Keratinocyte (primary cell): ENCODE measurements around the gene AKNA.

Source experiments
- EZH2 ChIP-seq: IDR thresholded peaks from one replicate; pipeline ENCODE4 v1.6.1; 2012; ENCODE audit warnings: inconsistent platforms, mild to moderate bottlenecking, low read length, moderate library complexity
- TF ChIP-seq, protein P1 (sequence below), 3 experiments: IDR thresholded peaks in 1 of 3; conservative IDR thresholded peaks in 1 of 3; optimal IDR thresholded peaks in 1 of 3; 2 replicates in 2 of 3; 3 replicates in 1 of 3; pipeline versions ENCODE3 to v1.5.1; 2011; ENCODE audit warnings: low read length in 3 of 3, mild to moderate bottlenecking in 3 of 3, moderate library complexity in 2 of 3, control low read depth in 1 of 3, inconsistent platforms in 1 of 3; ENCODE audit not compliant: insufficient read depth in 2 of 3; ENCODE audit errors: extremely low read depth in 1 of 3

DNA sequence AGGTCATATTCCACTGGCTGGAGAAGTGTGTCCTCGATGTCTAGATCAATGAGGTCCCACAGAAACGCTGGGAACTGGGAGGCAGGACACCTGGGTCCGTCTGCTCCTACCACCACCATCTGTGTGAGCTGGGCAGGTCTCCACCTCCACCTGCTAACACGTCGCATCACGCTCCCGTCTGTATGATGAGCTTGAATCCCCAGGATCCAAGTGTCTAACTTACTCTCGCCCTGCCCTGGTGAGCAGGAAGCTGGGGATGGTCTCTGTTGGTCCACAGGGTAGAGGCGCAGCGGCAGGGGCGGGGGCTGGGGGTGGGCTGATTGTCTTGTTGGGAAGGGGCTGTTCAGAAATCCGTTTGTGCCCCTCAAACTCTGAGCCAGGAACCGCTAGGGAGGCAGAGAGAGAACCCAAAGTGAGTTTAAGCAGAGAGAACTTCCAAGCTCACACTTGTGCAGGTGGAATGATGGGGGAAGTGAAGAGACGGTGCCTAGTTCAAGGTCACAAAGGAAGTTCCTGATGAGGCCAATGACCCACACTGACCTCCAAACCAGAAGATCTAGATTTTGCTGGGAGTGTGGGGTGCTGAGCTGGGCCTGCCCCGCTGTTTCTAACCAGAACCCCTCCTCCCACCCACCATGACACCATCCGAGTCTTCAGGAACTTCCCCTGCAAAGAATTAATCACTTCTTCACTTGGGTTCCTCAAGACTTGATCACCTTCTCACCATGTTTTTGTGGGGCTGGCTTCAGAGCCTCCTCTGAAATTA is 37.0 kb downstream of the AKNA start:
- TF ChIP-seq, protein P1, sequence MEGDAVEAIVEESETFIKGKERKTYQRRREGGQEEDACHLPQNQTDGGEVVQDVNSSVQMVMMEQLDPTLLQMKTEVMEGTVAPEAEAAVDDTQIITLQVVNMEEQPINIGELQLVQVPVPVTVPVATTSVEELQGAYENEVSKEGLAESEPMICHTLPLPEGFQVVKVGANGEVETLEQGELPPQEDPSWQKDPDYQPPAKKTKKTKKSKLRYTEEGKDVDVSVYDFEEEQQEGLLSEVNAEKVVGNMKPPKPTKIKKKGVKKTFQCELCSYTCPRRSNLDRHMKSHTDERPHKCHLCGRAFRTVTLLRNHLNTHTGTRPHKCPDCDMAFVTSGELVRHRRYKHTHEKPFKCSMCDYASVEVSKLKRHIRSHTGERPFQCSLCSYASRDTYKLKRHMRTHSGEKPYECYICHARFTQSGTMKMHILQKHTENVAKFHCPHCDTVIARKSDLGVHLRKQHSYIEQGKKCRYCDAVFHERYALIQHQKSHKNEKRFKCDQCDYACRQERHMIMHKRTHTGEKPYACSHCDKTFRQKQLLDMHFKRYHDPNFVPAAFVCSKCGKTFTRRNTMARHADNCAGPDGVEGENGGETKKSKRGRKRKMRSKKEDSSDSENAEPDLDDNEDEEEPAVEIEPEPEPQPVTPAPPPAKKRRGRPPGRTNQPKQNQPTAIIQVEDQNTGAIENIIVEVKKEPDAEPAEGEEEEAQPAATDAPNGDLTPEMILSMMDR (optimal IDR thresholded peaks at IDR 0.05 in 1 of 3, IDR thresholded peaks at IDR 0.05 in 1 of 3, conservative IDR thresholded peaks at IDR 0.05 in 1 of 3; ENCODE audit: extremely low read depth in 1 of 3, insufficient read depth in 2 of 3, low read length in 3 of 3) = no peak
- no peak for TF ChIP-seq EZH2
